SKM-1 (cell line): ENCODE results near the gene ZC3H4.

Source experiments
- DNase-seq: peaks from one replicate; lab custom pipeline; 2025; ENCODE audit not compliant: unreplicated experiment; lab: John Stamatoyannopoulos, UW

ZC3H4 gene

DNA sequence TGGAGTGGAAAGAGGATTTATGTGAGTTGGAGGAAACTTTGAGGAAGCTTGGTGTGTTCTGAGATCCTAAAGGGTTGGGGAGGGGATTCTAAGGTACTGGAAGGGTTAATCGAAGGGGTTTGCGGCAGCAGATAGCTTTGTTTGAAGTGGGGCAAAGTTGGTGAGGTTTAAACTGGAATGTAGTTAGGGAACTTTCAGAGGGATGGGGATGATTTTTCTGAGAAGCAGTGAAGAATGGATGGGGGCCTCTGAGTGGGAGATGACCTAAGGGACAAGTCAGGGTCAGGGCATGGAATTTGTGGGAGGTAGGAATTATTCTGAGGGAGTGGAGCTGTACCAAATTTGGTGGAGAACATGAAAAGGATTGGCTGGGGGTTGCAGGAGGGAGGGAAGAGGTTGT lies 21.0 kb upstream of the ZC3H4 start:
- no peak for DNase-seq

DNA sequence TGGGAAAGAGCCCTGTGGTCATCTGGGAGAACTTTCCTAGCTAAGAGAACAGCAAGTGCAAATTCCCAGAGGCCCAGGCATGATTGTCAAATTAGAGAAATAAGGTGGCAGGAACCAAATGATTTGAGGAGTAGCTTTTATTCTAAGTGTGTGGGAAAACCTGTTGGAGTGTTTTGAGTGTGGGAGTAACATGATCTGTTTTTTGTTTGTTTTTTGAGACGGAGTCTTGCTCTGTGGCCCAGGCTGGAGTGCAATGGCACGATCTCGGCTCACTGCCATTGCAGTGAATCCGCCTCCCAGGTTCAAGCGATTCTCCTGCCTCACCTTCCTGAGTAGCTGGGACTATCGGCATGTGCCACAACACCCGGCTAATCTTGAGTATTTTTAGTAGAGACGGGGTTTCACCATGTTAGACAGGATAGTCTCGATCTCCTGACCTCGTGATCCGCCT lies 19.5 kb upstream of the ZC3H4 start:
- DNase-seq = no peak

DNA sequence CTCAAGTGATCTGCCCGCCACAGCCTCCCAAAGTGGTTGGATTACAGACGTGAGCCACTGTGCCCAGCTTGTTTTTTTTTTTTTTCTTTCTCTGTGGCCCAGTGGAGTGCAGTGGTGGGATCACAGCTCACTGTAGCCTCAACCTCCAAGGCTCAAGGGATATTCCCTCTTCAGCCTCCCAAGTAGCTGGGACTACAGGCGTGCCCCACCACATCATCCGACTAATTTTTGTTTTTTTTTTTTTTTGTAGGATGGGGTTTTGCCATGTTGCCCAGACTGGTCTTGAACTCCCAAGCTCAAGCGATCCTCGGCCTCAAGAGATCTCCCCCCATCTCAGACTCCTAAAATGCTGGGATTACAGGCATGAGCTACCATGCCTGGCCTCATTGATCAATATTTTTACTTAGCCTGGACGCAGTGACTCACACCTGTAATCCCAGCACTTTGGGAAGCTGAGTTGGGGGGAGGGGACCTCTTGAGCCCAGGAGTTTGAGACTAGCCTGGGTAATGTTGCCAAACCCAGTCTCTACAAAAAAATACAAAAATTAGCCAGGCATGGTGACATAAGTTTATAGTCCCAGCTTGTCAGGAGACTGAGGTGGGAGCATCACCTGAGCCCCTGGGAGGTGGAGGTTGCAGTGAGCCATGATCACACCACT lies 18.7 kb upstream of the ZC3H4 start:
- no peak for DNase-seq

DNA sequence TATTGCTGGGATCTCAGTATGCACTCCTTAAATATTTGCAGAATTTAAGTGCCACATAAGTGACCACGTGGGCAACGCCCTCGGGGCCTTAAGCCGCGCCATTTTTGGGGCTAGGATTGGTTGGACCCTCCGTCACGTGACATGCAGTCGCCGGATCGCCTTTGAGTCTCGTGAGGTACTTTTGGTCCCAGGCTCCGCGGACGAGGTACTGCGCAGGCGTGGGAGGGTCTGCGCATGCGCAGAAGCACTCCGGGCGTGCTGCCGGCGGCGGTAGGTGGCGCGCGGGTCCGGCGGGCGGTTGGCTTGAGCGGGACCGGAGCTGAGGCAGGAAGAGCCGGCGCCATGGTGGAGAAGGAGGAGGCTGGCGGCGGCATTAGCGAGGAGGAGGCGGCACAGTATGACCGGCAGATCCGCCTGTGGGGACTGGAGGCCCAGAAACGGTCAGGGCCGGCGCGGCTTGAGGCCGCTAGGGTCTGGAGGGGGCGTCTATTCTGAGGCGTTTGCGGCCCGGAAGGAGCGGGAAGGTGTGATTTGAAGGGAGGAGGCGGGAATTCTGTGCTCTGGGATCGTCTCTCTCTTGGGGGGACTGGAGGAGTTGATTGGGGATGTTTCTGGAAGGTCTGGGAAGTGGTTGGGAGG lies 17.1 kb upstream of the ZC3H4 start, which contains the start of gene SAE1:
SAE1 (plus strand) TSS at position 247 of the 639 bp plus-strand sequence; CDS start at position 343, 96 bp downstream.
- peak; percentile 41 for DNase-seq

DNA sequence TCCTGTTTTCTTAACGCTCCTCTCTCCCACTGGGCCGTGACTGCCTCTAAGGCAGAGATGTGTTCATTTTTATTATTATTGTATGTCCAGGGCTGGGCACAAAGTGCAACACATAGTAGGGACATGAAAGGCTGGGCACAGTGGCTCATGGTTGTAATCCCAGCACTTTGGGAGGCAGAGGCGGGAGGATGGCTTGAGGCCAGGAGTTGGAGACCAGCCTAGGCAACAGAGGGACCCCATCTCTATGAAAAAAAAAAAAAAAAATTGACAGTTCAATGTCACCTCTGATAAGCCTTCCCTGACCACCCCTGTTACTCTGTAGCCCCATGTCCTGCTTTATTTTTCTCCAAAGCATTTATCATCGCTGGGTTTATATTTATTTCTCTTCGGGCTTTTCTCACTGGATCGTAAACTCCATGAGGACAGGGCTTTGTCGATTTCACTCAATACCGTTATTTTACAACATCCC lies 16.6 kb upstream of the ZC3H4 start:
- DNase-seq = no peak

DNA sequence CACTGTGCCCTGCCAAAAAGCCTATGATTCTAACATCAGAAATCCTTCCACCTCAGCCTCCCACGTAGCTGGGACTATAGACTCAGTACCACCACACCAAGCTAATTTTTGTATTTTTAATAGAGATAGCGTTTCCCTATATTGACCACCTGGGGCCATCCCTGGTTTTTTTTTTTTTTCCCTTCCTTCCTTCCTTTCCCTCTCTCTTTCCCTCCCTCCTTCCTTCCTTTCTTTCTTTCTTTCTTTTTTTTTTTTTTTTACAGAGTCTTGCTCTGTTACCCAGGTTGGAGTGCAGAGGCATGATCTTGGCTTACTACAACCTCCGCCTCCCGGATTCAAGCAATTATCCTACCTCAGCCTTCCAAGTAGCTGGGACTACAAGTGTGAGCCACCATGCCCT lies 16.0 kb upstream of the ZC3H4 start:
- no peak for DNase-seq

DNA sequence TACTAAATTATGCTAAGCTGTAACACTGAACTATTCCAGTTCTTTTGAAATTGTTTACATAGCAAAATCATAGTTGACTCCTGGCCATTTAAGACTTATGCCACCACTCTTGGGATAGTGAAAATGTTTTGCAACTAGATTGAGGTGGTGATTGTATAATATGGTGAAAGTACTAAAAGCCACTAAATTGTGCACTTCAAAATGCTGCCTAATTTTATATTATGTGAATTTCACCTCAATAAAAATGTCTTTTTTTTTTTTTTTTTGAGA lies 12.0 kb upstream of the ZC3H4 start:
- DNase-seq = no peak

DNA sequence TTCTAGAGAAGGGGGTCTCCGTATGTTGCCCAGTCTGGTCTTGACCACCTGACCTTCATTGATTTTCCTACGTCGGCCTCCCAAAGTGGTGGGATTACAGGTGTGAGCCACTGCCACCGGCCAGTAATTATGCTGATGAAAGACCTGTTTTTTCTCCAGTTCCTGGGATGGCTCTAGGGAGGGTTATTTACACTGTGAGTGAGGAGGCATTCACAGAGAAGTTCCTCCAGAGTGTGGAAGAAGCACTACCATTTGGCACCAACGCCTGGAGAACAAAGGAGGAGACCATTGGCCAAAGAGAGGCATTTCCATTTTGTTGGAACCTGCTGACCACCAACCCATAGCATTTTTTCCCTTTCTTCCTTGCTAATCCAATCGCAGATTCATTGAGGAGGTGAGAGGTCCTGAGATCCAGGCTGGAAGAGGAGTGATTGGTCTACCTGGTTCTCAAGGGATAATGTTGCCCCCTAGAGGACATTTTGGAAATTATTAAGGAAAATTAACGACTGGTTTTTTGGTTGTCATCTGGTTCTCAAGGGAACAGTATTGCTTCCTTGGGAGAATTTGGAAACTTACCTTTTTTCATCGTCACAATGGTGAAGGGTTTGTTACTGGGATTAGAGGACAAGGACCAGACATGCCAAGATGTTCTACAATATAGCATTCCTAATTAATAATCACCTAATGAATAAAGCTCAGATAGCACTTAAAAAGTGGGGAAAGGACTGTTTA lies 11.5 kb upstream of the ZC3H4 start:
- no peak for DNase-seq

DNA sequence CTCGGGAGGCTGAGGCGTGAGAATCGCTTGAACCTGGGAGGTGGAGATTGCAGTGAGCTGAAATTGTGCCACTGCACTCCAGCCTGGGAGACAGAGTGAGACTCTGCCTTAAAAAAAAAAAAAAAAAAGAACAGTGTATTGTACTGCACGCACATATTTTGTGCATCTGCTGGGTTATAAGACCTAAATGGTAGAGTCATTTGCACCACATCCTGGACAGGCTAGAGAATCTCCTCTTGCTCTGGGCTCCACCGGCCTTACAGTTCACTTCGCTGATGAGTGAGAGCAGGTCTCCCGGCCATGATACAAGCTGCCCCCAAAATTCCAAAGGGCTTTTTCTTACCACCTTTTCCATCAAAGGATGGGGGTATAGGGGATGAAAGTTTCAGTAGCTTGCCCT lies 9.8 kb upstream of the ZC3H4 start:
- no peak for DNase-seq

DNA sequence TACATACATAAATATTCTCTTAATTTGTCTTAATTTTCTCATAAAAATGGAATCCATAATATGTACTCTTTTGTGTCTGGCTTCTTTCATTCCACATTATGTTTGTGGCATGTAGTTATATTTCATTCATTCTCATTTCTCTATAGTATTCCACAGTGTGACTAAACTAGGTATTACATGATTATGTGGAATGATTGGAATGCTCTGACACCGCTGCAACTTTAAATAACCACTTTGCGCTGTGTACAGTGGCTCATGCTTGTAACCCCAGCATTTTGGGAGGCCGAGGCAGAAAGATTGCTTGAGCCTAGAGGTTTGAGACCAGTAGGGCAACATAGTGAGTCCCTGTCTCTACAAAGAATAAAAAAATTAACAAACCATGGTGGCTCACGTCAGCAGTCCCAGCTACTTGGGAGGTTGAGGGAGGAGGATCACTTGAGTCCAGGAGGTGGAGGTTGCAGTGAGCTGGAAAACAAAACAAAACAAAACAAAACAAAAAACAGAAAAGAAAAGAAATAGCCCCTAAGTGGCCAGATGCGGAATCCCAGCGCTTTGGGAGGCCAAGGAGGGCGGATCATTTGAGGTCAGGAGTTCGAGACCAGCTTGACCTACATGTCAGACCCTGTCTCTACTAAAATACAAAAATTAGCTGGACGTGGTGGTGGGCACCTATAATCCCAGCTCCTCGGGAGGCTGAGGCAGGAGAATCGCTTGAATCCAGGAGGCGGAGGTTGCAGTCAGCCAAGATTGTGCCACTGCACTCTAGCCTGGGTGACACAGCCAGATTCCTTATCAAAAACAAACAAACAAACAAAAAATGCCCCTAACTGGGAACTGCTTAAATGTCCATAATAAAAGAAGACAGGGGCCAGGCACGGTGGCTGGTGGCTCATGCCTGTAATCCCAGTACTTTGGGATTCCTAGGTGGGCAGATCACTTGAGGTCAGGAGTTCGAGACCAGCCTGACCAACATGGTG lies 9.1 kb upstream of the ZC3H4 start:
- no peak for DNase-seq

DNA sequence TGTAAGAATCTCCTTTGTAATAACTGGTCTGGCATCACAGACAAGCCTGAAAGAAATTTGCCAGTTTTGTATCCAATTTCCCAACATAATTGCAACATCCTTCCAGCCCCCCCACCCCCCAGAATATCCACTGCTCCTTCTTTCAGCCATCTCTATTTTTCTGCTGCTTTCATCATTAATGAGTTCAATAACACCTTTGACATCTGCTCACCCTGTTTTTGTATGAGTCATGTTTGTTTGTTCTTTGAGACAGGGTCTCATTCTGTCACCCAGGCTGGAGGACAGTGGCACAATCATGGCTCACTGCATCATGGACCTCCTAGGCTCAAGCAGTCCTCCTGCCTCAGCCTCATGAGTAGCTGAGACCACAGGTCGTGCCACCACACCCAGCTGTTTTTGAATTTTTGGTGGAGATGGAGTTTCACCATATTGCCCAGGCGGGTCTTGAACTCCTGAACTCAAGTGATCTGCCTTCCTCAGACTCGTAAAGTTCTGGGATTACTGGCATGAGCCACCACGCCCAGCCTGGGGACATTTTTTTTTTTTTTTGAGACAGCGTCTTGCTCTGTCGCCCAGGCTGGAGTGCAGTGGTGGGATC lies 7.0 kb upstream of the ZC3H4 start:
- DNase-seq = no peak

DNA sequence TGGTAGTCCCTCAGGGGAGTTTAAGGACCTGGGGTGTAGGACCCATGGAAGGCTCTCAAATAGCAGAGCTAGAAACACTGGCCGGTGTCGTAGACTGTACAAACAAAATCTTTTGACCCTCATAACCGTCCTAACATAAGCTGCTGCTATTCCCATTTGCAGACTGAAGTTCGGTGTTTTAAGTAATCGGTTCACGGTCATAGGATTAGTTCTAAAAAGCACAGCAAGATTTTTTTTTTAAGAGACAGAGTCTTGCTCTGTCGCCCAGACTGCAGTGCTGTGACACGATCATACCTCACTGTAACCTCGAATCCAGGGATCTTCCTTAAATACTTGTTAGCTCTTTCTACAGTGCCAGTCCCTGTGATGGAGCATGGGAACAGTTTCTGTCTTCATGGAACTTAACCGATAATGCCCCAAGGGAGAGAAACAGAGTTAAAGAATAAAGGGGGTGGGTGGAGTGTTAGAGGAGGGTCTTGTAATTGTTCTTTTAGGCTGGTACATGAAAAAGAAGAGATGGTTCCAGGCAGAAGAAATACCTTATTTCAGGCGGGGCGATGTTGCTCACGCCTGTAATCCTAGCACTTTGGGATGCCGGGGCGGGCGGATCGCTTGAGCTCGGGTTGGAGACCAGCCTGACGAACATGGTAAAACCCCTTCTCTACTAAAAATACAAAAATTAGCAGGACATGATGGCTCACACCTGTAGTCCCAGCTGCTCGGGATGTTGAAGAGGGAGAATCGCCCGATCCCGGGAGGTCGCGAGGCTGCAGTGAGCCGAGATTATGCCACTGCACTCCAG lies 475 bp upstream of the ZC3H4 start:
- DNase-seq = no peak

DNA sequence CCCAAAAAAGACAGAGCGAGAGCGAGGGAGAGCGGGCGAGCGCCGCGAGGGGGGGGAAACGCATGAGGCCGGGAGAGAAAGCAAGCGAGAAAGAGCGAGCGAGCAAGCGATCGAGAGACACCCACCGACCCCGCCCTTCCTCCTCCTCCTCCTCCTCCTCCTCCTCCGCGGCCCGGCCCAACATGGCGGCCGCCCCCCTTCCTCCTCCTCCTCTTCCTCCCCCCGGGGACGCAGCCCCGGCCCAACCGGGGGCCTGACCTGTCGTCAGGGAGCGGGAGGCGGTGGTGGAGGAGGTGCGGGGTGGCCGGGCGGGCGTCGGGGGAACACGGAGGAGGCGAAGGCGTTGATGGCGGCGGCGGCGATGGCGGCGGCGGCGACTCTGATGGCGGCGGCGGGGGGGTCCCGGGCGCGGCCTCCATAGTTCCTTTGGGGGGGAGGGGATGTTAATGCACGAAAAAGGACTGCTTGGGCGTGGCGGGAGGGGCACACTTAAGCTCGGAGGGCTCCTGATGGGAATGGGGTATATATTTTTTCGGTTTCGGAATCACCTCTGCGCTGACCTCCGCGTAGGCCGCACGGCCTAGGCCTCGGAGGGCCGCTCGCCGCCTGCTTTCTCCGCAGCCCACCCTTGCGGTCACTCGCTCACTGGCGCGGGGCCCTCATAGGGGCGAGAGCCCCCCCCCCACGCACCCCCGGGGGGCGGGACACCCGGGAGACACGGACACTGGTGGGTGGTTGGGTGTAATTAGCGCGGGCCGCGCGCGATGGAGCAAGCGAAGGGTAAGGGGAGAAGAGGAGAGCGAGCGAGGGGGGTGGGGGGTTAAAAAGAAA lies 1.2 kb downstream of the ZC3H4 start:
- DNase-seq = peak; percentile 46

DNA sequence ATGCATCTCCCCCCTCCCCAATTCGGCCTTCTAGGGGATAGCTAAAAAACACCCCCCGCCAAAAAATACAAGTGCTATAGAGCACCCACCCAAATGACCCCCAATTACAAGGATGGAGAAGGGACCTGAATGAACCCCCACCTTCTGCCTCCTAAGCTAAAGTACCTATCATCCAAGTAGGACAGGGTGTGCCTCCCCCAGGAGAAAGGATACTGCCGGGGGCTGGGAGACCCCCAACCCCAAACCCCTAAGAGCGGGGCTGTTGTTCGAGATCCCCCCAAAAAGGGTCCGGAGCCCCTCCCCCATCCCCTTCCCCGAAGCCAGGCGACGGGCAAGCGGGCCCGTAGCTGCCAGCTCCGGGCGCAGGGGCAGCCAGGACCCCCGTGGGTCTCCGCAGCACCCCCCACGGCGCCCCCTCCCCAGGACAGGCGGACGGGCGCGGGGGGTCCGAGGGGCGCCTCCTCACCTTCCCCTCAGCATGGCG lies 1.9 kb downstream of the ZC3H4 start:
- no peak for DNase-seq

DNA sequence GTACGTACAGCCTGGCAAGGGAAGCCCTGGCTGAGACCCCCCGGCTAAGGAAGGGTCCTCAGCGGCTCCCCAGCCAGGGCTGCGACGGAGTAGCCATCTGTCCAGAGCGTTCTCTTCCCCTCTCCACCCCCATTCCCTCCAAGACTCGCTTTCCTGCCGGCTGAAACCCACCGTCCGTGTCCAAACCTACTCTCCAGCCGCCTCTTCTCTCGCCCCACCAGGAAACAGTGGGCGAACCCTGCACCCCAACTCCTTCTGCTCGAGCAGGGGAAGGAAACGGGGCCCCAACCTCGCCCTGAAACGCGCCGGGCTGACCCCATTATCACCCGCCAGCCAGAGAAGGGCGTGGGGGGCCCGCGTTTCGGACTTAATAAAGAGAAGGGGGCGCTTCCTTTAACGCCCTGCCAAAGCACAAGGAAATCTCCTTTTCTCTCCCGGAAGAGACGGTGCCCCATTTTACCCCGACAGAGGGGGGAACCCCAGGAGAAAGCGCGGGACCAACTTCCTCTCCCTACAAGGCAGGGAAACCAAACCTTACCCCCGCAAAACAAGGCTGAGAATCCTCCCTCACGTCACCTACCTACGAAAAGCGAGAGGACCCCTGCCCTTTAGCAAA lies 2.5 kb downstream of the ZC3H4 start:
- no peak for DNase-seq

DNA sequence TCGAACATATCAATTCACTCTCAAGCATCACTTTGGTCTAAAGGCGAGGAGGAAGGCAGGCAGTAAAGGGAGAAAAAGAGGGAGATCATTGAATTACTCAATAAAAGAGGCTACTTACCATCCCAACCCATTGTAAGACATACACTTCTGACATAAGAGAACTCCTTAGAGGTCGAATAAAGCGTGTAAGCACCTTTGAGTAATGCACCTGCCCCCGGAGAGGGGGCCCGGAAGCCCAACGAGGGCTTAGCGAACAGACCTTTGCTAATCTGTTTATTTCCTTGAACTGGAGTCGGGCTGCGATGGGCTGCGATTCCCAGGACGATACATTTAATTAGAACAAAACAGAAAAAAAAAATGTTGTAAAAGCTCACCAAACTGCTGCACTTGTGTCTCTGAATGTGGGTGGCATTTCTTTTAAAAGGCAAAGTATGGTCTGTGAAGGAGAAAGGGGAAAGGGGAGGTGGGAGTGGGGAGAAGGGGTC lies 3.0 kb downstream of the ZC3H4 start:
- DNase-seq = no peak

DNA sequence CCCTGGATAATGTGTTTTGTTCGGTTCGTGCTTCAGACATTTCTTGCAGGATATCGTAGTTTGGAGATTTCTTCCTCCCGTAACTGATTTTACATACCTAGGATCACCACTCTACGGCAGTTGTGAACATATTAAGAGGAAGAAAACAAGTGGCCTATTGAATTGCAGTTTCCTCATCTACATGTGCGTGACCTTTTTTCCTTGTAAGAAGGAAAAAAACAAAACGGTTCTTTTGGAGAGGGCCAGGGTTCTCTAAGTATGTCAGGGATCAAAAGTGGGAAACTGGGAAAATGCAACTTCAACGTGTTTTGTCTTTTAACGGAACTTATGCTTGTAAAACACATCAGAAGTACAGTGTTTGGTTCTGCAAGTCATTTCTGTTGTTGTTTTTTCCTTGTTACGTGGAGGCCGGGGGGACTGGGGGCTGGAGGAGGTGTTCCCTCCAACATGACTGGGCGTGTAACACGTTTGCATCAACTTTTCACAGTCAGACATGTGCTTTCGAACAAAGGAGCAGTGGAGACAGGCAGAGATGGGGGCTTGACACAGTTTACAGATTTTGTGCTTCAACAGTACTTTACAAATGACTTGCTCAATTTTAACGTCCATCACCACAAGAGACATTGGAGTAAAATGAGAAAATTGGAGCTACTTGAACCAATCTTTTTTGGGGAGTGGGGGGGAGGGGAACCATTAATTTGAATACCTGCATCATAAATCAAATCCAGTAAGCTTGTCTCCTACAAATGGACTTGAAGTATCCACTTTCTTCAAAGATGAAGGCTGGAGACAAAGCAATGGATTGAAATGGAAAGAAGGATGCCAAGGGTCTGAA lies 3.8 kb downstream of the ZC3H4 start:
- no peak for DNase-seq

DNA sequence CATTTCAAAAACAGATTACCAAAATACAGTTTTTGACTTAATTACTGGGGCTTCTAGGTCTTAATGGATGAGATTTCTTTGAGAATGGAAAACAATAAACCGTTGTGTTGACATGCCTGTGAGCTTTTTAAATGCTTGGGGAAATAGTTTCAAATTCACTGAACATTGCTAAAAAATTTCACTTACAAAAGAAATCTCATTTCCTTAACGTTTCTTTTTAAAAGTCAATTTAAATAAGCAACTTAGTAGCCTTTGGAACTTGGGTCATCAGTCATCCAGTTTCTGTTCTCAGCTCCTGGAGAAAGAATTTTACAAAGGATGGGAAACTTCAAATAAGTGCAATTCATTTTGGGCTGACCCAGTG lies 4.4 kb downstream of the ZC3H4 start:
- DNase-seq = no peak
